MM.1S (cell line): Measurements from ENCODE around the gene FNTB.
A peak's percentile ranks its signal among the peaks of the same experiment; 100 is the strongest.

Experiments
- DNase-seq: peaks from one replicate; pipeline ENCODE4 v3.0.0-alpha.2; 2015
- H2AFZ ChIP-seq: fragments of 300-600 bp; sonication (generic); 2 replicates; pipeline ENCODE4 v1.6.0; 2016; ENCODE audit warnings: antibody characterized with exemption, low read length
- H3F3A ChIP-seq: fragments of 300-600 bp; sonication (generic); 2 replicates; pipeline ENCODE4 v1.6.1; 2016; ENCODE audit warnings: mild to moderate bottlenecking, antibody characterized with exemption, low read length, moderate library complexity, mixed read lengths; ENCODE audit not compliant: insufficient read depth
- H3K27ac ChIP-seq: fragments of 300-600 bp; sonication (generic); 2 replicates; pipeline ENCODE4 v1.5.1; 2016; ENCODE audit warnings: mild to moderate bottlenecking, low read length
- H3K27me3 ChIP-seq: fragments of 300-600 bp; sonication (generic); replicated peaks from 2 replicates; pipeline ENCODE4 v1.6.0; 2016; ENCODE audit warnings: low read length; ENCODE audit not compliant: insufficient read depth
- H3K36me3 ChIP-seq: fragments of 300-600 bp; sonication (generic); replicated peaks from 2 replicates; pipeline ENCODE4 v1.6.1; 2016; ENCODE audit warnings: mild to moderate bottlenecking, low read length, mixed read lengths; ENCODE audit not compliant: insufficient read depth
- H3K4me1 ChIP-seq: fragments of 300-600 bp; sonication (generic); 2 replicates; pipeline ENCODE4 v1.6.1; 2016; ENCODE audit warnings: low read length, mixed read lengths
- H3K4me2 ChIP-seq: fragments of 300-600 bp; sonication (generic); 2 replicates; pipeline ENCODE4 v1.6.0; 2016; ENCODE audit warnings: low read depth, low read length
- H3K4me3 ChIP-seq: fragments of 300-600 bp; sonication (generic); 2 replicates; pipeline ENCODE4 v1.5.1; 2016; ENCODE audit warnings: low read length, mixed read lengths
- H3K79me2 ChIP-seq: fragments of 300-600 bp; sonication (generic); 2 replicates; pipeline ENCODE4 v1.6.1; 2016; ENCODE audit warnings: mixed run types, low read length, mixed read lengths
- H3K9ac ChIP-seq: fragments of 300-600 bp; sonication (generic); 2 replicates; pipeline ENCODE4 v1.6.1; 2016; ENCODE audit warnings: low read length, mixed read lengths
- H3K9me2 ChIP-seq: fragments of 300-600 bp; sonication (generic); replicated peaks from 2 replicates; pipeline ENCODE4 v1.6.1; 2016; ENCODE audit warnings: mild to moderate bottlenecking, low read length, mixed read lengths; ENCODE audit not compliant: insufficient read depth
- H3K9me3 ChIP-seq: fragments of 300-600 bp; sonication (generic); replicated peaks from 2 replicates; pipeline ENCODE4 v1.6.1; 2016; ENCODE audit warnings: mild to moderate bottlenecking, low read length, mixed read lengths; ENCODE audit not compliant: insufficient read depth
- H4K20me1 ChIP-seq: fragments of 300-600 bp; sonication (generic); 2 replicates; pipeline ENCODE4 v1.6.1; 2016; ENCODE audit warnings: mild to moderate bottlenecking, low read length, moderate library complexity, mixed read lengths; ENCODE audit not compliant: insufficient read depth
- EZH2 ChIP-seq: fragments of 300-600 bp; sonication (generic); optimal IDR thresholded peaks from 2 replicates; pipeline ENCODE3; 2017; ENCODE audit warnings: low read depth, mild to moderate bottlenecking, antibody characterized with exemption, low read length, mixed read lengths
- EZH2phosphoT487 ChIP-seq: fragments of 300-600 bp; sonication (generic); IDR thresholded peaks from 2 replicates; pipeline ENCODE4 v1.6.1; 2018; ENCODE audit warnings: antibody characterized with exemption, low read length
- TF ChIP-seq, protein P1 (sequence below): fragments of 300-600 bp; sonication (generic); IDR thresholded peaks from 2 replicates; pipeline ENCODE4 v1.5.1; 2016; ENCODE audit warnings: antibody characterized with exemption, low read length, mixed read lengths

Gene FNTB

DNA sequence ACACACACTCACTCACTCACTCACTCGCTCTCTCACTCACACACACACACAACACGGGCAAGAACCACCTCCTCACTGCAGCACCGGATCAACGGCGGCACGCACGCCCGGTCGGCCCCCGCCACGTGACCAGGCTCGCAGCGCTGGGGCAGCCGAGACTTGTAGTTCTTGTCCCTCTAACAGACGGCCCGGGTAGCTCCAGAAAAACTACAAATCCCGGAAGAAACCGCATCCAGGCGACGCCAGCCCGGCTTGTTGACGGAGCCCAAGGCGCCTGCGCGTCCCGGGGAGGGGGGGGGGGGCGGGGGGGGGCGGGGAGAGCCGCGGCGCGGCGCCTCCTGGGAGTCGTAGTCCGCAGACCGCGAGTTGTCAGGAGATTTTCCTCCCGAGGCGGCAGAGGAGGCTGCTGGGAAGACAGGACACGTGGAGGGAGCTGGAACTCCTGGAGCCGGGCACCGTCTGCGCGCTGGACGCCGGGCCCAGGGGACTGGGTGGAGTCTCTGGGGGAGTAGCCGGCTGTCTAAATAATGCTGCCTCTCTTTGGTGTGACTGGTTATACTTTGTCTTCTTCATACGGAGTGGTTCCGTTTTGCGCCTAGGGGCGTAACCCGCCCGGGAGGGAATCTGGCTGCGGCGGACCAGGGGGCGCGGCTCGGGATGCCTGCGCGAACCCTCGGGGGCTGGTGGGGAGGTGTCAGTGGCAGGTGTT is 115.9 kb downstream of the FNTB start, which contains the start of gene MAX:
TSS of gene MAX (minus strand) at position 77 of the 709 bp plus-strand sequence. CDS start 178 bp downstream, outside the sequence.
- 0 out of 2 replicates have a peak, but pooled peaks cover 10% of the 10 kb centered on the region for H3K4me1 ChIP-seq

DNA sequence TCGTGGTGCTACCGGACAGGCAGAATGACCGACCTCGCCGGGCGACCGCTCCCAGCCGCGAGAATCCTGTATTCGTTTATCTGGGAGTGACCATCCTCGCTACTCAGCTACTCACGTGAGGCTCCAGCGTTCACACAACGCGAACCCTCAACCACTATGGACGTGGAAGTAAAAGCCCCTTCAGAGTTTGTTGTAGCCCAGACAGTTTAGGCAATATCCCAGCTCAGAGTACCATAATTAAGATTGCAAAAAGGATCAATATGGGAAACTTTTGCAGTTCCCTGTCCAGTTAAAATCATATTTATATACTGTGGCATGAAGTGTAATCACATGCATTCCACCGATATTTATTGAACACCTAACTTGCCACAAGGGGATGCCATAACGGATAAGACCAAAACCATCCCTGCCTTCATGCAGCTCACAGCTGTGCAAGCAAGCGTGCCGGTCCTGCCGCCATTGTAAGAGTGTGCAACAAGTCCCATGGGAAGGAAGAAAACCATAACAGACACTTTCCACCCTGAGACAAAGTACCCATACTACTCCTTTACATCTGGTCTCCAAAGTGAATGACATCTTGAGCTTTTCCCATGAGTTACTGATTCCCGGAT is 116.6 kb downstream of the FNTB start:
- H3K27ac ChIP-seq: no peak overlapping the region
- no peaks in the 10 kb centered on the region for H3K9me3 ChIP-seq
- no peaks in the 10 kb centered on the region for H4K20me1 ChIP-seq
- peak overlapping the region; percentile 74 for H3K4me3 ChIP-seq
- no peaks in the 10 kb centered on the region for H3K27me3 ChIP-seq
- peak; percentile 12 for DNase-seq
- peak overlapping the region; percentile 72 for H2AFZ ChIP-seq
- no peaks in the 10 kb centered on the region for H3K36me3 ChIP-seq
- H3K9ac ChIP-seq: peak overlapping the region; percentile 31; the same call in 1 of the 2 replicates
- 0 out of 2 replicates have a peak, but pooled peaks cover 4% of the 10 kb centered on the region for H3K4me1 ChIP-seq
- H3F3A ChIP-seq: no peaks in the 10 kb centered on the region
- TF ChIP-seq EZH2: no peak
- TF ChIP-seq EZH2phosphoT487: no peak
- TF ChIP-seq, protein P1, sequence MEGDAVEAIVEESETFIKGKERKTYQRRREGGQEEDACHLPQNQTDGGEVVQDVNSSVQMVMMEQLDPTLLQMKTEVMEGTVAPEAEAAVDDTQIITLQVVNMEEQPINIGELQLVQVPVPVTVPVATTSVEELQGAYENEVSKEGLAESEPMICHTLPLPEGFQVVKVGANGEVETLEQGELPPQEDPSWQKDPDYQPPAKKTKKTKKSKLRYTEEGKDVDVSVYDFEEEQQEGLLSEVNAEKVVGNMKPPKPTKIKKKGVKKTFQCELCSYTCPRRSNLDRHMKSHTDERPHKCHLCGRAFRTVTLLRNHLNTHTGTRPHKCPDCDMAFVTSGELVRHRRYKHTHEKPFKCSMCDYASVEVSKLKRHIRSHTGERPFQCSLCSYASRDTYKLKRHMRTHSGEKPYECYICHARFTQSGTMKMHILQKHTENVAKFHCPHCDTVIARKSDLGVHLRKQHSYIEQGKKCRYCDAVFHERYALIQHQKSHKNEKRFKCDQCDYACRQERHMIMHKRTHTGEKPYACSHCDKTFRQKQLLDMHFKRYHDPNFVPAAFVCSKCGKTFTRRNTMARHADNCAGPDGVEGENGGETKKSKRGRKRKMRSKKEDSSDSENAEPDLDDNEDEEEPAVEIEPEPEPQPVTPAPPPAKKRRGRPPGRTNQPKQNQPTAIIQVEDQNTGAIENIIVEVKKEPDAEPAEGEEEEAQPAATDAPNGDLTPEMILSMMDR: no peak
- H3K4me2 ChIP-seq: peak overlapping the region; percentile 59
- H3K9me2 ChIP-seq: no peaks in the 10 kb centered on the region
- H3K79me2 ChIP-seq: peaks cover 20% of the 10 kb centered on the region

More for the DNA sequence above, 115.9 kb downstream of the FNTB start, which contains the start of gene MAX:
- peak within 1 kb of the TSS; percentile 76 for H3K4me3 ChIP-seq
- peak within 1 kb of the TSS; percentile 60 for H3K4me2 ChIP-seq
- H3K9me3 ChIP-seq: no peaks in the 10 kb centered on the region
- no peaks in the 10 kb centered on the region for H4K20me1 ChIP-seq
- TF ChIP-seq, protein P1: no peak
- TF ChIP-seq EZH2 (no peak), EZH2phosphoT487 (no peak)
- no peaks in the 10 kb centered on the region for H3K9me2 ChIP-seq
- H3K36me3 ChIP-seq: no peaks in the 10 kb centered on the region
- peak within 1 kb of the TSS; percentile 72 for H2AFZ ChIP-seq
- H3K27me3 ChIP-seq: no peaks in the 10 kb centered on the region
- peak within 1 kb of the TSS; percentile 64 for H3K9ac ChIP-seq
- H3F3A ChIP-seq: no peaks in the 10 kb centered on the region
- peak; percentile 94 for DNase-seq
- peak within 1 kb of the TSS; percentile 23; the same call in 1 of the 2 replicates for H3K27ac ChIP-seq
- H3K79me2 ChIP-seq: peaks cover 27% of the 10 kb centered on the region

DNA sequence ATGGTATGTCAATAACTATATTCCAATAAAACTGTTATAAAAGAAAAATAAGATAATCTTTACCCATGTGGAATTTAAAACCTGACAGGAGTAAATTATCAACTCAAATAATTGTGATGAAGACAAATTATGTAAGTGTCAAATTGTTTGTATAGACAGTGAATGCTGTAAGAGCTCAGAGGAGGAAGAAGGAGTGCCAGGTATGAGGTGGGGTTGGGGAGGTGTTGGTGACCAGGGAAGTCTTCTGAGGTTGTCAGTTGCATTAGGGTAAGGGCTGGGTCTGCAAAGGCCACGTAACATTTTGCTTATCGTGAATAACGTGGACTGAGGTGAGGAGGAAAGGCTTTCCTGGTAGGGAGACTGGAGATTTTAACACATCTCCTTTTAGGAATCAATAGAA is 118.1 kb downstream of the FNTB start:
- Histone ChIP-seq H2AFZ (no peak overlapping the region), H3K4me3 (no peak overlapping the region), H3K4me2 (no peak overlapping the region), H3K9ac (no peak overlapping the region), H3K79me2 (peaks cover 15% of the 10 kb centered on the region), H4K20me1 (no peaks in the 10 kb centered on the region), H3K36me3 (no peaks in the 10 kb centered on the region), H3K4me1 (0 out of 2 replicates have a peak, but pooled peaks cover 4% of the 10 kb centered on the region), H3K27ac (no peak overlapping the region), H3F3A (no peaks in the 10 kb centered on the region), H3K27me3 (no peaks in the 10 kb centered on the region), H3K9me2 (no peaks in the 10 kb centered on the region), H3K9me3 (no peaks in the 10 kb centered on the region)
- no peak for DNase-seq
- TF ChIP-seq EZH2 (no peak), EZH2phosphoT487 (no peak)
- TF ChIP-seq, protein P1: no peak
